SH-SY5Y (cell line): Measurements from ENCODE around the gene CEP57L1.

ENCODE experiments used
- GATA2 ChIP-seq: IDR thresholded peaks from 2 replicates; pipeline ENCODE4 v1.6.1; 2011; ENCODE audit warnings: mild to moderate bottlenecking, low read depth, low read length
- GATA3 ChIP-seq: IDR thresholded peaks from 2 replicates; pipeline ENCODE4 v1.6.1; 2011; ENCODE audit warnings: low read depth, mild to moderate bottlenecking, low read length, moderate library complexity

Gene CEP57L1

DNA sequence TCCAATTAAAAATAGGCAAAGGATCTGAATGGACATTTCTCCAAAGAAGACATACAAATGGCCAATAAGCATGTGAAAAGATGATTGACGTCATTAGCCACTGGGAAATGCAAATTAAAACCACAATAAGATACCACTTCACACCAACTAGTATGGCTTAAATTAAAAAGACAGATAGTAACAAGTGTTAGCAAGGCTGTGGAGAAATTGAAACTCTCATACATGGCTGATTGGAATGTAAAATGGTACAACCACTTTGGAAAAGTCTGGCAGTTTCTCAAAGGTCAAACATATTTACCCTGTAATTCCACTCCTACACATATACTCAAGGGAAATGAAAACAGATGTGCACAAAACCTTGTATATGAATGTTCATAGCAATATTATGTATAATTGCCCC, 83.6 kb downstream of the CEP57L1 start:
- no peak for TF ChIP-seq GATA2
- TF ChIP-seq GATA3 = no peak

DNA sequence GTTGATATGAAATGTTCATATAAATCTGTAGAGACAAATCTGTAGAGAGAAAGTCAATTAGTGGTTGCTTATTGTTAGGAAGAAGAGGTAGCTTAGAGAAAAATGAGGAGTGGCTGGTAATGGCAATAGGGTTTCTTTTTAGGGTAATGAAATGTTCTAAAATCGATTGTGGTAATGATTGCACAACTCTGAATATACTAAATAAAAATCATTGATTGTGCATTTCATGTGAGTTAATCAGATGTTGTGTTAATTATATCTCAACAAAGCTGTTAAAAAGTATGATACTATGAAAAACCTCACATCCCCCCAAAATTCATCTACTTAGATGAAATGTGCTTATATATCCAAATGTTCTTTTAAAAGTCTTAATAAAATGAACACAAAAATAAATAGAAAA, 84.2 kb downstream of the CEP57L1 start:
- TF ChIP-seq GATA2 = no peak
- TF ChIP-seq GATA3 = no peak

DNA sequence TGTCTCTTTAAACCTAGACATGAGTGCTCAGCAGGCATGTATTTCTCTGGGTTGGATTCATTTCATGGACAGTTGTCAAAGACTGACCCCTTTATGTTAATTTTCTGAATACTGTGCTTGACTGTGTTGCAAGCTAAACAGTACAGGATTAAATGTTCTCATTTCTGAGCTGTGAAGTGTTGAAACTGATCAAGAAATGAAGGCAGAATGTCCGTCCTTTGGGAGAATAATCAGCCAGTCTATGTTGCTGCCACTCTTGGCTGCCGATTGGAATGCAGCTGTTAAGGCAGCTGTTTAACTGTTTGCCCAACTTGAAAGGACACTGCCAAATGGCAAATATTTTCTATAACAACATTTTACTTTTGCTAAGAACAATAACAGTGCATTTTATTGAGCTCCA, 87.3 kb downstream of the CEP57L1 start:
- TF ChIP-seq GATA3 = no peak
- no peak for TF ChIP-seq GATA2

DNA sequence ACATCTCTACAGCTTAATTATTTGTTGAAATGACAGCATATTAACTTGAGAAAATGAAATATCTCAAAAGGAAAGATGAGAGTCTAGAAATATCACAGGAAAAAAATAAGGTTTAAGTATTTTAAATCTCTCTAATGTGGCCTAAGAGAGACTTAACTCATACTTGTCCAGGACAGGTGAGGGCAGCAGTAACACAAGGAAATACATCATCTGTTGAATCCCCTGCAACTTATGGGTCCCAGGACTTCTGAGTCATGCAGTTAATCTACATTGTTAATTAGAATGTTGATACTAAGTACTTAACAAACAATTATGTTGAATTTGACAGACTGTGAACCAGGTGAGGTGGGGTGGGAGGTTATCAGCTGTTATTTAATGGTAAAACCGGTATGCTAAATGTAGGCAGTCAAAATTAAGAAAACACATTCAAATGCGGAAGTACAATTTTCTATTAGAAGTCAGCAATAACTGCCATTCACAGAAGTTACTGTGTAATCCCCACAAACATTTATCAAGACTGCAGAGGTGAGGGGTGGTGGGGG, 87.9 kb downstream of the CEP57L1 start:
- TF ChIP-seq GATA3 (no peak), GATA2 (no peak)

DNA sequence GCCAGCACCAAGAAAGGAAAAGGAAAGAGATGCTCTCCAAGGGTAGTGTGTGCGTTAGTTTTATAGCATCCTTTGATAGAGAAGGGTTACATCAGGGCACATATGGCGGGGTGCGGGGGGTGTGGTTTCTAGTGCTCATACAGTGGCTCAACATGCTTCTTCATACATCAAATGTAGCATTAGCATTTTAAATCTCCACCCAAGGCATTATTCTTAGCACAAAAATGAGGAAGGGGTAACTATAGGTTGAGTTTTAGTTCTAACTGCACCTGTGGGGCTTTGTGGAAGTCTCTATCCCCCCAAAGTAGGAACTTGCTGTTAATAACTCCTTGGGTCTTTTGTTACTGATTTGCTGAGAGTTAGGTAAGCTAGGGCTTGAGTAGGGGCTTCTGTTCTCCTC, 89.3 kb downstream of the CEP57L1 start:
- TF ChIP-seq GATA3 = no peak

DNA sequence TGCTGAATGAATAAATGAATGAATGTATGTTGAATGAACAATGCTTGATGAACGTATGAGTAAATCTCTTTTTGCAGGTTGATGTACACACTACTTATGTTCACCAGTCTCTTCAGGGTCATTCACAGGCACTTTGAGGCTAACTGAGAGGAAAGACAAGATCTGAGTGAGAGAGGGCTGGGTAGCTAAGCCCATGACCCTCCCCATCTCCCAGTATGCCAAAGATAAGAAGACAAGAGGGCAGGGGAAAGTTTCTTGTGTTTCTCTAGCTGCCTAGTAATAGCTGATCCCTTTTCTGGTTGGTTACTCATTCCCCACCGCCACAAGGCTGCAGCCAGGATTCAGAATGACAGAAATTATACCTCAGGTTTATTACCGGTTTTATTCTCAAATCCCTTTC, 90.7 kb downstream of the CEP57L1 start:
- no peak for TF ChIP-seq GATA2
- TF ChIP-seq GATA3 = no peak

DNA sequence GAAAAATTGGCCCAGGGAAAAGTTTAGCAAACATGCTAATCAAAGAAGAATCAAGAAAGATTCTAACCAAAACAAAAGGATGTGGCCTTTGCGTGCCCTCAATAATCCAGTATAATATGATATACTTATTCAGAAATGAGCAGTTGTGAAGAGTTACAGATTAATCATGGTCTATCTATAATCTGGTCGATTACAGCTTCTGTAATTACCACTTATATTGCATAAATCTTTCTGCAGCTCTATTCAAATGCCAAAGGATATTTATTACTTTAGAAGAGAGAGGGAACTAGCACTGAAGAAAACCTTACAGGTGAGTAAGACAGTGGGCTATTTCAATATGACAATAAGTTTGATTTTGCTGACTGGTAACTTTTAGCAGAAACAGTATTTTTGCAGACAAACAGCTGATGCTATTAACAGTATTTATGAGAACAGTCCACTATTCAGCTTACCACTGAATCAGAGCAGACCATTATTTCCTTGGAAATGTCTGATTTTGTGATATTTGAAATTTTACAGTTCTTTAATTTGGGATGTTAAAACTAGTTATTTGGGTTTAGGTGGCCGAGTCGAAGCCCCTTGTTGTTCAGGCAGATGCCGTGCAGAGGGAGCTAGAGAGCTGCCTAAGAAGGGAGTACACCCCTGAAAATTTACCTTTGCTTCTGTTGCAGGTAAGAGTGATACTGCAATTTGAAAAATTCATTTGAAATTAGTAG, 92.2 kb downstream of the CEP57L1 start:
- TF ChIP-seq GATA2 = no peak
- no peak for TF ChIP-seq GATA3

DNA sequence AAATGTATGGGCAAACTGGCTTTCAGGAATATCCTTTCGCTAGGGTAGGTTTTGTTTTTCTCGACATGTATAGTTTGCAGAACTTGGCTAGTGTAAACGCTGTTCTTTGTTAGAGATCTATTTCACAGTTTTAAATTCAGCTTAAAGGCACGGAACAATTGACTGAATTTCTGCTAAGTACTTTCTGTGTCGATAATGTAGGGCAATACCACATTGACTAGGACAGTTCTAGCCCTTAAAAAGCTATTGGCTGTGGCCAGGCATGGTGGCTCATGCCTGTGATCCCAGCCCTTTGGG, 92.8 kb downstream of the CEP57L1 start:
- TF ChIP-seq GATA3 (no peak), GATA2 (no peak)

DNA sequence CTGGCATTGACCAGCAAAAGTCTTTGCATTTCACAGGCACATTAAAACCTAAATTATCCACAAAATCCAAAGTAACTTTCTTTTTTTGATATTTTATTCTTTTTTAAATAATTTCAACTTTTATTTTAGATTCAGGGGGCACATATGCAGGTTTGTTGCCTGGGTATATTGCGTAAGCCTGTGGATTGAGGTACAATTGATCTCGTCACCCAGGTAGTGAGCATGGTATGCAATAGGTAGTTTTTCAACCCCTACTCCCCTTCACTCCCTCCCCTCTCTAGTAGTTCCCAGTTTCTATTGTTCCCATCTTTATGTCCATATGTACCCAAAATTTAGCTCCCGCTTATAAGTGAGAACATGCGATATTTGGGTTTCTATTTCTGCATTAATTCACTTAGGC, 97.6 kb downstream of the CEP57L1 start:
- TF ChIP-seq GATA3 (no peak), GATA2 (no peak)

DNA sequence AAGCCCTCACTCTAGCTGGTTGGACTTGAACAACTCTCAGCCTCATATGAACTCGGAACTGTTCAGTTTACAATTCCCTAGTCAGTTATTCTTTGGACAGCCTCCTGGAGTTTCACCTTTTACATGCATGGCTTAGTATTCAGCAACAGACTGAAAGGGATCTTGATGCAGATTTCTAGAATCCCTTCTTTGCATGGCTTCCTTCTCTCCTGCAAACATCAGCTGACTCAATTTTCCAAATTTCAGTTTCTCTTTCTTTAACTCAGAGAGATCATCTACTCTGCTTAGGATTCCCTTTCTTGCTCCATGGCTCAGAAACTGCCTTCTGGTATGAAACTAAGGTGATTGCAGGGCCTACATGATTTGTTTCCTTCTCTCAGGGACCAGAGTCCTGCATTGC, 99.6 kb downstream of the CEP57L1 start:
- TF ChIP-seq GATA3 = no peak
- TF ChIP-seq GATA2 = no peak

DNA sequence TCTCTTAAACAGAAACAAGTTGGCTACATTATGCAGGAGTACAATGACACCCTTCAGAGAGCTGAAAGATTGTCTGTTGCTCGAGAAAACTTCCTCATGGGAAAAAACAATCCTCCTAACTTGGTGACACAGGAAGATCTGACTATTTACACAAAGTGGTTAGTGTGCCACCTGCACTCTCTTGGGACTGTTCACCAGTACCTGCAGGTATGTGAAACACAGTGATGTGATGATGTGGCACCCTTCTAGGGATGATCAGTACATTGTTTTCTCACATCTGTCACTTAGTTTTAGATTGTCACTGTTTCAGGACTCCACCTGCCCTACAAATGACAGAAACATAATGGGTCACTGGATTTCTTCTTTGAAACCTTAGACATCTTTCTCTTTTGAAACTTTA, 101.8 kb downstream of the CEP57L1 start:
- no peak for TF ChIP-seq GATA2
- no peak for TF ChIP-seq GATA3

DNA sequence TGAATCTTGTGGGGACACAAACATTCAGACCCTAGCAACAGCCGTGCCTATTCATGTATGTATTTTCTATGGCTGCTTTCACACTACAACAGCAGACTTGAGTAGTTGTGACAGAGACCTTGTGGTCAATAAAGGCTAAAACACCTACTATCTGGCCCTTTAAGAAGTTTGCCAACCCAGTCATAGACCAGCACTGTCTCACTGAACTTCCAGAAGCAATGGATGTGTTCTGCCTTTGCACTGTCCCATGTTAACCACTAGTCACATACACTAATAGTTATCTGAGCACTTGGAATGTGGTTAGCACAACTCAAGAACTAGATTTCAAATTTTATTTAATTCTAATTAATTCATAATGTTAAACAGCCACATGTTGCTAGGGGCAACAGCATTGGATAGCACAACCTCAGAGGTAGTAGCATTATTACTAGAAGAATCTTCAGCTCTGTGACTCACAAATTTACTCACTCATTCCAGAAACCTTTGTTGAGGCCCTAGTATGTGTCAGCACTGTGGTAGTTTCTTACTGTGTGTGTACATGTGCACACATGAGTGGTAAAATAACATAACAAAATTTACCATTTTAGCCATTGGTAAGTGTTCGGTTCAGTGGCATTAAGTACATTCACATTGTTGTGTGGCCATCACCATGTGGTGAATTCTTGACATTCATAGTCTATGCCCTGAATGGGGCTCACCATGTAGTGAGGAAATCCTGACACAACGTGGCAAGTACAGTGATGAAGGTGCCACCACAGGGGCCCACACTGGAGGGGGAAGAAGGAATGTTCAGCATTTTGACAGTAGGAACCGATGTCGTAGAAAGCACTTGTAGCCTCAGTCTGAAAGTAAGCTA, 107.3 kb downstream of the CEP57L1 start:
- TF ChIP-seq GATA3 (no peak), GATA2 (no peak)

DNA sequence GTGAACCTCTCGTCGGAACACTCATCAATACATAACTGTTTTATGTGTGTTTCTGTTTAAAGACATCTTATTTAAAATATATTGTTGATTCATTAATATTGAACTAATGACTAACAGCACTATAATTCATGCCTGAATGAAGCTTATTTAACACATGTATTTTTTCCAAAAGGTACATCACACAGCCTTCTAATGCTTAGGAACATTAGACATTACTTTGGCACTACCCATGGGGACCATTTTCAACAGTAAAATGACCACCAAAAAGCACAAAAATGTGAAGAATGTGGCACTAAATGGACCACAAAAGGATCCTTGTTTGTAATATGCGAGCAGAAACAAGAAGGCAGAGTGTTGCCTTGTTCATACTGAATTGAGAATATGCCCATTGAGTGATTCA, 109.2 kb downstream of the CEP57L1 start:
- TF ChIP-seq GATA3 = no peak
- TF ChIP-seq GATA2 = no peak

DNA sequence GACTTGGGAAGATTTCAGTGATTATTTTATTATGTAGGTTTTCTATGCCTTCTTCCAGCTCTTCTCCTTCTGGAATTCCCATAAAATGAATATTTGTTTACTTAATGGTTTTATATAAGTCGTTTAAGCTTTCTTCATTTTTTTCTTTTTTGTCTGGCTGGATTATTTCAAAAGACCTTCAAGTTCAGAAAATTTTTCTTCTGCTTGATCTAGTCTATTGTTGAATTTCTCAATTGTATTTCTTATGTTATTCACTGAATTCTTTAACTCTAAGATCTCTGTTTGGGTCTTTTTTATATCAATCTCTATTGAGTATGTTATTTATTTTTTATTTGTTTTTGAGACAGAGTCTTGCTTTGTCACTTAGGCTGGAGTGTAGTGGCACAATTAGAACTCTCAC, 117.4 kb downstream of the CEP57L1 start:
- TF ChIP-seq GATA3 (no peak), GATA2 (no peak)
